A549 (cell line): ENCODE results near the gene NUP188. TPM values are rescaled to one million over a fixed set of nuclear protein-coding genes. Genes with fewer than 3 reads are reported as not detected.

Experiments
- ATAC-seq, 2 experiments: fragments of 200-7000 bp in 1 of 2; fragments of >200 bp in 1 of 2; cut with Nextera tagmentation in 1 of 2; cut with Tn5 transposase in 1 of 2; 3 replicates each; pipeline versions ENCODE4 v1.8.0 to v1.9.1; 2018 to 2020; ENCODE audit warnings: mild to moderate bottlenecking in 1 of 2, moderate library complexity in 1 of 2
- CTCF ChIA-PET: fragments of 300-600 bp; sonication (Branson Sonifier 250); formaldehyde crosslinking; extraction: SDS; loops from one replicate; lab custom pipeline; 2021; ENCODE audit warnings: antibody characterized with exemption, inconsistent platforms; lab: Yijun Ruan, JAX
- POLR2A ChIA-PET: fragments of 350-600 bp; formaldehyde crosslinking; extraction: SDS; loops from one replicate; lab custom pipeline; 2021; ENCODE audit warnings: antibody characterized with exemption, inconsistent platforms; lab: Yijun Ruan, JAX
- DNase-seq, 2 experiments: peaks; one replicate each; pipeline versions ENCODE4 v3.0.0 to v3.0.0-alpha.2; 2011 to 2016; ENCODE audit warnings: low read depth in 1 of 2, low spot score in 1 of 2
- FAIRE-seq: peaks from 2 replicates; lab custom pipeline; 2011; peaks lifted over from hg19 to GRCh38; lab: Jason Lieb, UNC
- H3K27ac ChIP-seq, 2 experiments: fragments of >200 bp; sonication (Bioruptor Twin); formaldehyde crosslinking; 3 replicates each; pipeline ENCODE4 v1.5.1; 2016 to 2017
- H3K4me1 ChIP-seq: fragments of >200 bp; sonication (Bioruptor Twin); formaldehyde crosslinking; 3 replicates; pipeline ENCODE4 v1.6.1; 2016
- H3K4me2 ChIP-seq: fragments of >200 bp; sonication (Bioruptor Twin); formaldehyde crosslinking; 3 replicates; pipeline ENCODE4 v1.6.1; 2016
- H3K4me3 ChIP-seq: fragments of >200 bp; sonication (Bioruptor Twin); formaldehyde crosslinking; 3 replicates; pipeline ENCODE4 v1.5.1; 2016
- H3K9me3 ChIP-seq: fragments of >200 bp; sonication (Bioruptor Twin); formaldehyde crosslinking; 3 replicates; pipeline ENCODE4 v1.6.1; 2016
- BHLHE40 ChIP-seq: IDR thresholded peaks from 2 replicates; pipeline ENCODE4 v1.6.1; 2012; ENCODE audit warnings: low read depth, low read length, inconsistent platforms
- CBX2 ChIP-seq: fragments of 200-600 bp; sonication (generic); IDR thresholded peaks from 2 replicates; pipeline ENCODE4 v1.6.1; 2016; ENCODE audit warnings: low read depth, mild to moderate bottlenecking, borderline replicate concordance
- CBX8 ChIP-seq: fragments of 200-600 bp; sonication (generic); IDR thresholded peaks from 2 replicates; pipeline ENCODE4 v1.6.1; 2016
- CEBPB ChIP-seq, 2 experiments: fragments of >200 bp in 1 of 2; sonication (Bioruptor Twin) in 1 of 2; formaldehyde crosslinking in 1 of 2; IDR thresholded peaks; 2 replicates each; pipeline ENCODE4 v1.6.1; 2012 to 2016
- CHD2 ChIP-seq: fragments of 150-350 bp; IDR thresholded peaks from 2 replicates; pipeline ENCODE4 v1.6.1; 2014; ENCODE audit warnings: low read length; ENCODE audit not compliant: partially characterized antibody
- CHD4 ChIP-seq: fragments of 200-600 bp; sonication (generic); IDR thresholded peaks from 2 replicates; pipeline ENCODE4 v1.6.1; 2016; ENCODE audit warnings: antibody characterized with exemption, mild to moderate bottlenecking, borderline replicate concordance
- ESRRA ChIP-seq: fragments of 150-350 bp; IDR thresholded peaks from 2 replicates; pipeline ENCODE4 v1.6.1; 2014; ENCODE audit warnings: mild to moderate bottlenecking, low read length, borderline replicate concordance
- FOSB ChIP-seq: fragments of 250-450 bp; sonication (Bioruptor Pico); IDR thresholded peaks from 2 replicates; pipeline ENCODE4 v1.5.0; 2020; ENCODE audit warnings: mild to moderate bottlenecking, moderate library complexity
- FOSL2 ChIP-seq, 2 experiments: fragments of 450-650 bp in 1 of 2; fragments of >200 bp in 1 of 2; sonication (Bioruptor Twin) in 1 of 2; formaldehyde crosslinking; IDR thresholded peaks; 2 replicates each; pipeline versions ENCODE4 v1.5.0 to v1.6.1; 2016 to 2020; ENCODE audit warnings: mild to moderate bottlenecking in 1 of 2, moderate library complexity in 1 of 2
- GATA3 ChIP-seq: IDR thresholded peaks from 2 replicates; pipeline ENCODE4 v1.6.1; 2012; ENCODE audit warnings: borderline replicate concordance
- HDAC2 ChIP-seq: fragments of 200-600 bp; sonication (generic); IDR thresholded peaks from 2 replicates; pipeline ENCODE4 v1.6.1; 2016
- HOXA7 ChIP-seq: fragments of 250-450 bp; sonication (Bioruptor Pico); IDR thresholded peaks from 2 replicates; pipeline ENCODE4 v1.5.0; 2020; ENCODE audit warnings: mild to moderate bottlenecking, moderate library complexity
- HOXB13 ChIP-seq: fragments of 250-450 bp; sonication (Bioruptor Pico); IDR thresholded peaks from 2 replicates; pipeline ENCODE4 v1.5.0; 2020; ENCODE audit warnings: low read depth, mild to moderate bottlenecking, moderate library complexity
- PHF8 ChIP-seq: fragments of 200-600 bp; sonication (generic); IDR thresholded peaks from 2 replicates; pipeline ENCODE4 v1.6.1; 2016; ENCODE audit warnings: low read depth, mild to moderate bottlenecking, antibody characterized with exemption, moderate library complexity, borderline replicate concordance
- POLR2AphosphoS2 ChIP-seq: conservative IDR thresholded peaks from 2 replicates; pipeline ENCODE4 v1.6.1; 2012; ENCODE audit warnings: low read length, improper control_type of control experiment, inconsistent platforms
- RFX5 ChIP-seq: fragments of 450-650 bp; IDR thresholded peaks from 2 replicates; pipeline ENCODE4 v1.7.1; 2014; ENCODE audit warnings: antibody characterized with exemption, mild to moderate bottlenecking, moderate library complexity
- USF2 ChIP-seq: fragments of 450-650 bp; IDR thresholded peaks from 2 replicates; pipeline ENCODE4 v1.6.1; 2014; ENCODE audit warnings: antibody characterized with exemption
- ZC3H11A ChIP-seq: fragments of 450-650 bp; IDR thresholded peaks from 2 replicates; pipeline ENCODE4 v1.6.1; 2014; ENCODE audit warnings: antibody characterized with exemption, mild to moderate bottlenecking
- ZFP36 ChIP-seq: fragments of 450-650 bp; IDR thresholded peaks from 2 replicates; pipeline ENCODE4 v1.6.1; 2014; ENCODE audit warnings: borderline replicate concordance; ENCODE audit not compliant: partially characterized antibody
- WGBS: methylation state at CpG from one replicate; pipeline ENCODE4 v1.1.6; 2017; ENCODE audit errors: missing lambda C conversion rate; 5-methylcytosine and 5-hydroxymethylcytosine counted together
- polyA plus RNA-seq, 4 experiments: library from polyadenylated mRNA; depleted of rRNA in 3 of 4; stranded (reverse); fragments of >200 nt; fragmentation: RNase III in 1 of 4; extraction: RNeasy Plus Mini Kit Qiagen cat#74134 plus additional on column Dnase treatment in 1 of 4; gene quantifications; 2 replicates in 3 of 4; 3 replicates in 1 of 4; pipeline ENCODE4 v1.2.3, GENCODE V29; 2011 to 2017
- TF ChIP-seq, protein P1 (sequence below): fragments of 200-600 bp; sonication (generic); IDR thresholded peaks from 2 replicates; pipeline ENCODE4 v1.6.1; 2016; ENCODE audit warnings: antibody characterized with exemption, mild to moderate bottlenecking, moderate library complexity
- TF ChIP-seq, protein P2 (sequence below): IDR thresholded peaks from 2 replicates; pipeline ENCODE4 v1.6.1; 2012
- TF ChIP-seq, protein P3 (sequence below): fragments of >200 bp; sonication (Bioruptor Twin); formaldehyde crosslinking; IDR thresholded peaks from 2 replicates; pipeline ENCODE4 v1.6.1; 2016
- TF ChIP-seq, protein P4 (sequence below): fragments of 150-350 bp; IDR thresholded peaks from 2 replicates; pipeline ENCODE4 v1.6.1; 2014; ENCODE audit warnings: low read depth, mild to moderate bottlenecking, low read length

NUP188 gene
- polyA plus RNA-seq, 2 of the 4 experiments (the other 2 are of a cell fraction): 33.2 to 52.3 TPM

DNA sequence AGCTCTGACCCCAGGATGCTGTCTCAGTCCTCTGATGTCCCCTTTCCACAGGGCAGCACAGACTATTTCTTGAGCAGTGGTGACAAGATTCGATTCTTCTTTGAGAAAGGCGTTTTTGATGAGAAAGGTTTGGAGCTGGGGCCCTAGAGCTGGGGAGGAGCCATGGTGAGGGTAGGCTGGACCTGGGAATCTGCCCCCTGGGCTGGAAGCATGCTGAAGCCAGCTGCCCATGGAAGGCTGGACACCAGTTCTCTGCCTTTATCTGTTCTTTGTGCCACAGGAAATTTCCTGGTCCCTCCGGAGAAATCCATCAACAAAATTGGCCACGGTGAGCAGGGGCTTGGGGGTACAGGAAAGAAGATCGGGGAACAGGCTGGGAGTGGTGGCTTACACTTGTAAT, 13.8 kb upstream of the NUP188 start:
- Histone ChIP-seq H3K4me2 (no peak overlapping the region), H3K4me1 (no peaks in the 10 kb centered on the region), H3K4me3 (no peak overlapping the region), H3K27ac (no peak overlapping the region), H3K9me3 (no peaks in the 10 kb centered on the region)
- WGBS: 49% methylated on average over 5 of the region's 5 CpGs
- DNase-seq (no peak), ATAC-seq (no peak; a peak in 2 of 6 replicates), FAIRE-seq (no peak)
- TF ChIP-seq CHD2 (no peak), GATA3 (no peak), CEBPB (IDR thresholded peaks at IDR 0.05) (no peak), CBX2 (no peak), HOXB13 (CRISPR knock-in tag) (no peak), ESRRA (no peak)
- ChIA-PET CTCF (interaction anchor here (0.8 to 5.3 kb wide), 5 partner anchors 7 to 116 kb away, joined by 3 to 47 read pairs (median 3); partner anchors contain the start of genes ENDOG and PHYHD1), POLR2A (no interaction called here)

DNA sequence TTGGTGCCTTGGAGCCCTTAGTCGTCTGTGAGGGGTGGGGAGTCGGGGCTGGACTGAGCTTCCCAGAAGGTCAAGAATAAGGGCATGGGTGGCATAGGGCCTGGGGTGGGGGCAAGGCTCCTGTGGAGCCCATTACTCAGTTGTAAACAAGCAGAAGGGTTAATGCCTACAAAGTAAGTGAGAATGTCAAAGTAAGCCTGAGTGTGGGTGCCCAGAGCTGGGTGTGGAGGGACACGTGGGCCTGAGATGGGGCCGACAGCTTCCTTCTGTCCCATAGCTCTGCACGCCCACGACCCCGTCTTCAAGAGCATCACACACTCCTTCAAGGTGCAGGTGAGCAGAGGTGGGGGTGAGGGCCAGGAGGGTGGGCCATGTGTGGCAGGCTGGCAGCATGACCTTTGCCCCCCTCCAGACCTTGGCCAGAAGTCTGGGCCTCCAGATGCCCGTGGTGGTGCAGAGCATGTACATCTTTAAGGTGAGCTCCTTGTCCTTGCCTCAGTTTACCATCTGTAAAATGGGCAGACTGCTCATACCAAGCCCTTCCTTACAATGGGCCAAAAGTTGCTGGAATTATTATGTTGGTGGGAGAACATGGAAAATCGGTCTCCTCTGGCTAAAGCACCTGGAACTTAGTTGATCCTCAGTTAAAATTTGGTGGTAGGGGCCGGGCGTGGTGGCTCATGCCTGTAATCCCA, 11.2 kb upstream of the NUP188 start:
- ChIA-PET POLR2A (no interaction called here), CTCF (interaction anchor here (1.1 to 5.3 kb wide), 6 partner anchors 10 to 84 kb away, joined by 3 to 47 read pairs (median 4); no protein-coding TSS in a partner anchor)
- DNase-seq: no peak
- ATAC-seq: no peak
- no peak for FAIRE-seq
- TF ChIP-seq PHF8: no peak
- TF ChIP-seq POLR2AphosphoS2: no peak
- TF ChIP-seq USF2: no peak
- TF ChIP-seq ZC3H11A: no peak
- no peak for TF ChIP-seq CBX8
- no peak for TF ChIP-seq HOXA7 (CRISPR knock-in tag)
- no peak for TF ChIP-seq HDAC2
- TF ChIP-seq ZFP36: no peak
- TF ChIP-seq, protein P1, sequence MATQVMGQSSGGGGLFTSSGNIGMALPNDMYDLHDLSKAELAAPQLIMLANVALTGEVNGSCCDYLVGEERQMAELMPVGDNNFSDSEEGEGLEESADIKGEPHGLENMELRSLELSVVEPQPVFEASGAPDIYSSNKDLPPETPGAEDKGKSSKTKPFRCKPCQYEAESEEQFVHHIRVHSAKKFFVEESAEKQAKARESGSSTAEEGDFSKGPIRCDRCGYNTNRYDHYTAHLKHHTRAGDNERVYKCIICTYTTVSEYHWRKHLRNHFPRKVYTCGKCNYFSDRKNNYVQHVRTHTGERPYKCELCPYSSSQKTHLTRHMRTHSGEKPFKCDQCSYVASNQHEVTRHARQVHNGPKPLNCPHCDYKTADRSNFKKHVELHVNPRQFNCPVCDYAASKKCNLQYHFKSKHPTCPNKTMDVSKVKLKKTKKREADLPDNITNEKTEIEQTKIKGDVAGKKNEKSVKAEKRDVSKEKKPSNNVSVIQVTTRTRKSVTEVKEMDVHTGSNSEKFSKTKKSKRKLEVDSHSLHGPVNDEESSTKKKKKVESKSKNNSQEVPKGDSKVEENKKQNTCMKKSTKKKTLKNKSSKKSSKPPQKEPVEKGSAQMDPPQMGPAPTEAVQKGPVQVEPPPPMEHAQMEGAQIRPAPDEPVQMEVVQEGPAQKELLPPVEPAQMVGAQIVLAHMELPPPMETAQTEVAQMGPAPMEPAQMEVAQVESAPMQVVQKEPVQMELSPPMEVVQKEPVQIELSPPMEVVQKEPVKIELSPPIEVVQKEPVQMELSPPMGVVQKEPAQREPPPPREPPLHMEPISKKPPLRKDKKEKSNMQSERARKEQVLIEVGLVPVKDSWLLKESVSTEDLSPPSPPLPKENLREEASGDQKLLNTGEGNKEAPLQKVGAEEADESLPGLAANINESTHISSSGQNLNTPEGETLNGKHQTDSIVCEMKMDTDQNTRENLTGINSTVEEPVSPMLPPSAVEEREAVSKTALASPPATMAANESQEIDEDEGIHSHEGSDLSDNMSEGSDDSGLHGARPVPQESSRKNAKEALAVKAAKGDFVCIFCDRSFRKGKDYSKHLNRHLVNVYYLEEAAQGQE: no peak
- no peak for TF ChIP-seq CEBPB (IDR thresholded peaks at IDR 0.05)
- TF ChIP-seq BHLHE40: no peak
- TF ChIP-seq FOSL2 (IDR thresholded peaks at IDR 0.05): no peak
- TF ChIP-seq FOSL2 (CRISPR knock-in tag; IDR thresholded peaks at IDR 0.05): no peak
- no peak for TF ChIP-seq HOXB13 (CRISPR knock-in tag)
- TF ChIP-seq RFX5: no peak
- TF ChIP-seq, protein P2, sequence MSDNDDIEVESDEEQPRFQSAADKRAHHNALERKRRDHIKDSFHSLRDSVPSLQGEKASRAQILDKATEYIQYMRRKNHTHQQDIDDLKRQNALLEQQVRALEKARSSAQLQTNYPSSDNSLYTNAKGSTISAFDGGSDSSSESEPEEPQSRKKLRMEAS: no peak
- TF ChIP-seq, protein P3, sequence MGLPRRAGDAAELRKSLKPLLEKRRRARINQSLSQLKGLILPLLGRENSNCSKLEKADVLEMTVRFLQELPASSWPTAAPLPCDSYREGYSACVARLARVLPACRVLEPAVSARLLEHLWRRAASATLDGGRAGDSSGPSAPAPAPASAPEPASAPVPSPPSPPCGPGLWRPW: no peak
- TF ChIP-seq FOSB (CRISPR knock-in tag): no peak
- no peak for TF ChIP-seq CHD4
- TF ChIP-seq, protein P4, sequence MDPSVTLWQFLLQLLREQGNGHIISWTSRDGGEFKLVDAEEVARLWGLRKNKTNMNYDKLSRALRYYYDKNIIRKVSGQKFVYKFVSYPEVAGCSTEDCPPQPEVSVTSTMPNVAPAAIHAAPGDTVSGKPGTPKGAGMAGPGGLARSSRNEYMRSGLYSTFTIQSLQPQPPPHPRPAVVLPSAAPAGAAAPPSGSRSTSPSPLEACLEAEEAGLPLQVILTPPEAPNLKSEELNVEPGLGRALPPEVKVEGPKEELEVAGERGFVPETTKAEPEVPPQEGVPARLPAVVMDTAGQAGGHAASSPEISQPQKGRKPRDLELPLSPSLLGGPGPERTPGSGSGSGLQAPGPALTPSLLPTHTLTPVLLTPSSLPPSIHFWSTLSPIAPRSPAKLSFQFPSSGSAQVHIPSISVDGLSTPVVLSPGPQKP: no peak
- H3K4me1 ChIP-seq: no peaks in the 10 kb centered on the region
- H3K4me3 ChIP-seq: no peak overlapping the region
- no peak overlapping the region for H3K4me2 ChIP-seq
- no peak overlapping the region for H3K27ac ChIP-seq
- WGBS: 68% methylated on average over 10 of the region's 11 CpGs
- no peaks in the 10 kb centered on the region for H3K9me3 ChIP-seq
